MM.1S (cell line): ENCODE measurements around the gene CPT1B.

Experiments
- DNase-seq: peaks from one replicate; pipeline ENCODE4 v3.0.0-alpha.2; 2015
- H2AFZ ChIP-seq: fragments of 300-600 bp; sonication (generic); 2 replicates; pipeline ENCODE4 v1.6.0; 2016; ENCODE audit warnings: antibody characterized with exemption, low read length
- H3F3A ChIP-seq: fragments of 300-600 bp; sonication (generic); 2 replicates; pipeline ENCODE4 v1.6.1; 2016; ENCODE audit warnings: mild to moderate bottlenecking, antibody characterized with exemption, low read length, moderate library complexity, mixed read lengths; ENCODE audit not compliant: insufficient read depth
- H3K27ac ChIP-seq: fragments of 300-600 bp; sonication (generic); 2 replicates; pipeline ENCODE4 v1.5.1; 2016; ENCODE audit warnings: mild to moderate bottlenecking, low read length
- H3K27me3 ChIP-seq: fragments of 300-600 bp; sonication (generic); replicated peaks from 2 replicates; pipeline ENCODE4 v1.6.0; 2016; ENCODE audit warnings: low read length; ENCODE audit not compliant: insufficient read depth
- H3K36me3 ChIP-seq: fragments of 300-600 bp; sonication (generic); replicated peaks from 2 replicates; pipeline ENCODE4 v1.6.1; 2016; ENCODE audit warnings: mild to moderate bottlenecking, low read length, mixed read lengths; ENCODE audit not compliant: insufficient read depth
- H3K4me1 ChIP-seq: fragments of 300-600 bp; sonication (generic); 2 replicates; pipeline ENCODE4 v1.6.1; 2016; ENCODE audit warnings: low read length, mixed read lengths
- H3K4me2 ChIP-seq: fragments of 300-600 bp; sonication (generic); 2 replicates; pipeline ENCODE4 v1.6.0; 2016; ENCODE audit warnings: low read depth, low read length
- H3K4me3 ChIP-seq: fragments of 300-600 bp; sonication (generic); 2 replicates; pipeline ENCODE4 v1.5.1; 2016; ENCODE audit warnings: low read length, mixed read lengths
- H3K79me2 ChIP-seq: fragments of 300-600 bp; sonication (generic); 2 replicates; pipeline ENCODE4 v1.6.1; 2016; ENCODE audit warnings: mixed run types, low read length, mixed read lengths
- H3K9ac ChIP-seq: fragments of 300-600 bp; sonication (generic); 2 replicates; pipeline ENCODE4 v1.6.1; 2016; ENCODE audit warnings: low read length, mixed read lengths
- H3K9me2 ChIP-seq: fragments of 300-600 bp; sonication (generic); replicated peaks from 2 replicates; pipeline ENCODE4 v1.6.1; 2016; ENCODE audit warnings: mild to moderate bottlenecking, low read length, mixed read lengths; ENCODE audit not compliant: insufficient read depth
- H3K9me3 ChIP-seq: fragments of 300-600 bp; sonication (generic); replicated peaks from 2 replicates; pipeline ENCODE4 v1.6.1; 2016; ENCODE audit warnings: mild to moderate bottlenecking, low read length, mixed read lengths; ENCODE audit not compliant: insufficient read depth
- H4K20me1 ChIP-seq: fragments of 300-600 bp; sonication (generic); 2 replicates; pipeline ENCODE4 v1.6.1; 2016; ENCODE audit warnings: mild to moderate bottlenecking, low read length, moderate library complexity, mixed read lengths; ENCODE audit not compliant: insufficient read depth
- CTCF ChIP-seq: fragments of 300-600 bp; sonication (generic); IDR thresholded peaks from 2 replicates; pipeline ENCODE4 v1.5.1; 2016; ENCODE audit warnings: antibody characterized with exemption, low read length, mixed read lengths
- EZH2 ChIP-seq: fragments of 300-600 bp; sonication (generic); optimal IDR thresholded peaks from 2 replicates; pipeline ENCODE3; 2017; ENCODE audit warnings: low read depth, mild to moderate bottlenecking, antibody characterized with exemption, low read length, mixed read lengths
- EZH2phosphoT487 ChIP-seq: fragments of 300-600 bp; sonication (generic); IDR thresholded peaks from 2 replicates; pipeline ENCODE4 v1.6.1; 2018; ENCODE audit warnings: antibody characterized with exemption, low read length

The CPT1B gene

GRCh38 chr22:50530580-50530876, 47.7 kb downstream of the CPT1B start:
- Histone ChIP-seq H3K9ac (peak overlapping the region; percentile 71), H3K79me2 (0 out of 2 replicates have a peak, but pooled peaks cover 4% of the 10 kb centered on the region), H2AFZ (peak overlapping the region; percentile 79; the same call in 1 of the 2 replicates), H3K4me2 (peak overlapping the region; percentile 95), H3K4me1 (peaks cover 24% of the 10 kb centered on the region), H3K9me3 (no peaks in the 10 kb centered on the region), H4K20me1 (no peaks in the 10 kb centered on the region), H3K9me2 (no peaks in the 10 kb centered on the region), H3K36me3 (no peaks in the 10 kb centered on the region), H3K27ac (peak overlapping the region; percentile 54), H3F3A (peaks cover 19% of the 10 kb centered on the region), H3K27me3 (peaks cover 9% of the 10 kb centered on the region; the same call in 1 of the 2 replicates), H3K4me3 (peak overlapping the region; percentile 63)
- DNase-seq = no peak
- no peak for TF ChIP-seq EZH2
- no peak for TF ChIP-seq EZH2phosphoT487
- TF ChIP-seq CTCF = no peak

- peak within 1 kb of the TSS; percentile 71 for H3K9ac ChIP-seq
- peaks cover 24% of the 10 kb centered on the region for H3K4me1 ChIP-seq
- no peaks in the 10 kb centered on the region for H3K9me3 ChIP-seq
- peak within 1 kb of the TSS; percentile 95 for H3K4me2 ChIP-seq
- DNase-seq = peak; percentile 43
- TF ChIP-seq CTCF (no peak), EZH2 (no peak)
- H2AFZ ChIP-seq = peak within 1 kb of the TSS; percentile 79
- H3K9me2 ChIP-seq = no peaks in the 10 kb centered on the region
- H4K20me1 ChIP-seq = no peaks in the 10 kb centered on the region
- H3K36me3 ChIP-seq = no peaks in the 10 kb centered on the region
- peaks cover 6% of the 10 kb centered on the region for H3K79me2 ChIP-seq
- H3K27ac ChIP-seq = peak within 1 kb of the TSS; percentile 54
- H3K4me3 ChIP-seq = peak within 1 kb of the TSS; percentile 63
- peaks cover 9% of the 10 kb centered on the region; the same call in 1 of the 2 replicates for H3K27me3 ChIP-seq
- H3F3A ChIP-seq = peaks cover 21% of the 10 kb centered on the region
These were observed 48.2 kb downstream of the CPT1B start, which contains the start of gene TYMP for GRCh38 chr22:50529897-50530579. TSS of gene TYMP (minus strand) at chr22:50530012. CDS start at chr22:50529709, 303 bp downstream.

DNA sequence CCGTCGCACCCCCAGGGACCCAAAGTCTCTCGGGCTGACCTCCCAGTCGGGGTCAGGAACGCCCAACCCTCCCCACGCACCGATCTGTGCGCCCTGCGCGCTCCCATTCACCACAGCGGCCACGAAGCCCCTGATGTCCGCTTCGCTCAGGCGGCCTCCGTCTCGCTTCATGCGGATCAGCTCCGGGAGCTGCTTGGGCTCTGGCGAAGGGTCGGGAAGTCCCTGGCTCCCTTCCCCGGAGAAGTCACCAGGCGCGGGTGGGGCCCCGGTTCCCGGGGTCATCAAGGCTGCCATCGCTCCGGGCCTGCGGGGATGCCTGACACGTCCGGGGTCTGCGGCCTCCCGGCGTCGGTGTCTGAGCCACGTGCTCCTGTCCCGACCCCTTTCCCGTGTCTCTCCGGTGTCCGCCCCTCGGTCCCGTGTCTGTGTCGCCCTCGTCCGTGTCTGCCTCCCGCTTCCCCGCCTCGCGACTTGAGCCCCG, 48.8 kb downstream of the CPT1B start:
- no peaks in the 10 kb centered on the region for H4K20me1 ChIP-seq
- peaks cover 24% of the 10 kb centered on the region for H3K4me1 ChIP-seq
- peaks cover 12% of the 10 kb centered on the region for H3K79me2 ChIP-seq
- H3K4me2 ChIP-seq = no peak overlapping the region; the same call in 1 of the 2 replicates
- H3K27me3 ChIP-seq = peaks cover 9% of the 10 kb centered on the region; the same call in 1 of the 2 replicates
- no peak for DNase-seq
- no peak overlapping the region for H2AFZ ChIP-seq
- H3F3A ChIP-seq = peaks cover 24% of the 10 kb centered on the region
- no peak overlapping the region for H3K27ac ChIP-seq
- H3K9me3 ChIP-seq = no peaks in the 10 kb centered on the region
- no peak overlapping the region for H3K9ac ChIP-seq
- no peaks in the 10 kb centered on the region for H3K9me2 ChIP-seq
- no peak overlapping the region; the same call in 1 of the 2 replicates for H3K4me3 ChIP-seq
- H3K36me3 ChIP-seq = no peaks in the 10 kb centered on the region
- TF ChIP-seq EZH2 (no peak), EZH2phosphoT487 (no peak), CTCF (no peak)
